H1 (cell line): ENCODE data around the gene TNC. TPM values are rescaled to one million over a fixed set of nuclear protein-coding genes. Genes with fewer than 3 reads are reported as not detected.

Experiments used
- CTCF ChIA-PET: fragments of 300-600 bp; sonication (Branson Sonifier 250); formaldehyde crosslinking; loops from one replicate; lab custom pipeline; 2021; ENCODE audit not compliant: partially characterized antibody; lab: Charles Lee
- POLR2A ChIA-PET: fragments of 300-600 bp; sonication (Branson Sonifier 250); formaldehyde crosslinking; loops from one replicate; lab custom pipeline; 2021; ENCODE audit warnings: inconsistent platforms; ENCODE audit not compliant: partially characterized antibody; lab: Charles Lee
- DNase-seq, 2 experiments: peaks; one replicate each; pipeline versions ENCODE4 v3.0.0 to v3.0.0-alpha.2; 2010 to 2022; ENCODE audit warnings: low spot score in 2 of 2, low read depth in 1 of 2, mixed read lengths in 1 of 2
- FAIRE-seq: peaks from 2 replicates; lab custom pipeline; 2011; peaks lifted over from hg19 to GRCh38; lab: Jason Lieb, UNC
- H2AFZ ChIP-seq: 2 replicates; pipeline ENCODE4 v1.8.1; 2012; ENCODE audit warnings: low read length, inconsistent platforms
- H2AK5ac ChIP-seq: 2 replicates; pipeline ENCODE4 v1.6.1; 2013; ENCODE audit warnings: low read depth, low read length
- H2BK120ac ChIP-seq: replicated peaks from 2 replicates; pipeline ENCODE3; 2013; ENCODE audit warnings: low read depth, low read length, inconsistent platforms
- H2BK12ac ChIP-seq: 2 replicates; pipeline ENCODE4 v1.6.1; 2013; ENCODE audit warnings: low read depth, low read length
- H2BK15ac ChIP-seq: 2 replicates; pipeline ENCODE4 v1.6.1; 2013; ENCODE audit warnings: low read length
- H2BK20ac ChIP-seq: 2 replicates; pipeline ENCODE4 v1.6.1; 2013; ENCODE audit warnings: low read length
- H2BK5ac ChIP-seq: 2 replicates; pipeline ENCODE4 v1.6.1; 2013; ENCODE audit warnings: low read depth, low read length
- H3K14ac ChIP-seq: 2 replicates; pipeline ENCODE4 v1.6.1; 2013; ENCODE audit warnings: inconsistent platforms; ENCODE audit not compliant: insufficient read length
- H3K18ac ChIP-seq: 2 replicates; pipeline ENCODE4 v1.6.1; 2013; ENCODE audit warnings: low read length; ENCODE audit errors: extremely low read depth
- H3K23ac ChIP-seq: 2 replicates; pipeline ENCODE4 v1.6.1; 2013; ENCODE audit warnings: inconsistent platforms; ENCODE audit not compliant: insufficient read length
- H3K23me2 ChIP-seq: 2 replicates; pipeline ENCODE4 v1.6.1; 2013; ENCODE audit warnings: low read depth, low read length
- H3K27ac ChIP-seq: 2 replicates; pipeline ENCODE4 v1.6.1; 2011; ENCODE audit warnings: low read depth, low read length, inconsistent platforms
- H3K27me3 ChIP-seq, 4 experiments: replicated peaks in 1 of 4; 1 replicate in 1 of 4; 2 replicates in 3 of 4; pipeline versions ENCODE4 v1.6.1 to v1.8.1; 2011 to 2013; ENCODE audit warnings: low read length in 3 of 4, mild to moderate bottlenecking in 3 of 4, inconsistent platforms in 2 of 4, mixed read lengths in 2 of 4, moderate library complexity in 1 of 4; ENCODE audit not compliant: control insufficient read depth in 3 of 4, insufficient read depth in 3 of 4; ENCODE audit errors: extremely low read depth in 1 of 4
- H3K36me3 ChIP-seq, 4 experiments: 2 replicates each; pipeline versions ENCODE4 v1.6.1 to v1.8.1; 2011 to 2013; ENCODE audit warnings: mild to moderate bottlenecking in 4 of 4, low read length in 3 of 4, moderate library complexity in 2 of 4, control low read depth in 1 of 4, inconsistent platforms in 1 of 4; ENCODE audit not compliant: insufficient read depth in 4 of 4, control insufficient read depth in 2 of 4
- H3K4ac ChIP-seq: replicated peaks from 2 replicates; pipeline ENCODE3; 2013; ENCODE audit warnings: low read length, low read depth, mixed read lengths, inconsistent platforms; ENCODE audit not compliant: insufficient read length
- H3K4me1 ChIP-seq, 4 experiments: replicated peaks in 1 of 4; 1 replicate in 1 of 4; 2 replicates in 3 of 4; pipeline versions ENCODE4 v1.6.1 to v1.8.1; 2011 to 2013; ENCODE audit warnings: low read length in 3 of 4, inconsistent platforms in 2 of 4, mixed read lengths in 1 of 4; ENCODE audit not compliant: insufficient read depth in 4 of 4, control insufficient read depth in 3 of 4
- H3K4me2 ChIP-seq, 2 experiments: 2 replicates each; pipeline versions ENCODE4 v1.6.1 to v1.8.1; 2011 to 2013; ENCODE audit warnings: low read depth in 2 of 2, low read length in 2 of 2, control low read depth in 1 of 2, inconsistent platforms in 1 of 2, mild to moderate bottlenecking in 1 of 2; ENCODE audit not compliant: insufficient read depth in 1 of 2
- H3K4me3 ChIP-seq, 4 experiments: fragments of 200-600, 300-600 bp in 1 of 4; sonication (generic), shearing (Covaris generic), sonication (Bioruptor Twin) in 1 of 4; 2 replicates each; pipeline versions ENCODE4 v1.5.1 to v1.8.1; 2011 to 2016; ENCODE audit warnings: low read length in 4 of 4, low read depth in 3 of 4, control low read depth in 2 of 4, inconsistent platforms in 2 of 4, mild to moderate bottlenecking in 2 of 4, mixed read lengths in 1 of 4, moderate library complexity in 1 of 4; ENCODE audit not compliant: insufficient read depth in 2 of 4; ENCODE audit errors: extremely low read depth in 1 of 4
- H3K56ac ChIP-seq: replicated peaks from 2 replicates; pipeline ENCODE3; 2013; ENCODE audit warnings: low read depth, mild to moderate bottlenecking, mixed read lengths, low read length, inconsistent platforms; ENCODE audit not compliant: insufficient read length
- H3K79me1 ChIP-seq: 2 replicates; pipeline ENCODE4 v1.6.1; 2013; ENCODE audit warnings: low read depth, low read length, control low read depth
- H3K79me2 ChIP-seq, 2 experiments: 2 replicates each; pipeline versions ENCODE4 v1.6.1 to v1.8.1; 2012 to 2013; ENCODE audit warnings: low read length in 2 of 2, mild to moderate bottlenecking in 2 of 2, inconsistent platforms in 1 of 2; ENCODE audit not compliant: insufficient read depth in 2 of 2, control insufficient read depth in 1 of 2
- H3K9ac ChIP-seq, 4 experiments: replicated peaks in 1 of 4; 1 replicate in 1 of 4; 2 replicates in 3 of 4; pipeline versions ENCODE4 v1.6.1 to v1.8.1; 2011 to 2013; ENCODE audit warnings: low read depth in 3 of 4, low read length in 3 of 4, control low read depth in 2 of 4, mild to moderate bottlenecking in 2 of 4, moderate library complexity in 2 of 4, inconsistent platforms in 1 of 4; ENCODE audit errors: extremely low read depth in 1 of 4
- H3K9me3 ChIP-seq, 2 experiments: 2 replicates each; pipeline versions ENCODE4 v1.6.1 to v1.8.1; 2012 to 2013; ENCODE audit warnings: mild to moderate bottlenecking in 2 of 2, moderate library complexity in 2 of 2, control low read depth in 1 of 2, inconsistent platforms in 1 of 2, low read depth in 1 of 2, low read length in 1 of 2, mixed read lengths in 1 of 2; ENCODE audit not compliant: insufficient read depth in 2 of 2
- H4K20me1 ChIP-seq, 2 experiments: replicated peaks in 1 of 2; 2 replicates each; pipeline versions ENCODE3 to v1.8.1; 2011 to 2013; ENCODE audit warnings: inconsistent platforms in 2 of 2, low read length in 2 of 2, mild to moderate bottlenecking in 1 of 2; ENCODE audit not compliant: insufficient read depth in 2 of 2, control insufficient read depth in 1 of 2
- H4K5ac ChIP-seq: 2 replicates; pipeline ENCODE4 v1.6.1; 2013; ENCODE audit warnings: low read length, low read depth, mixed read lengths, inconsistent platforms; ENCODE audit not compliant: insufficient read length
- H4K8ac ChIP-seq: 2 replicates; pipeline ENCODE4 v1.8.0; 2013; ENCODE audit warnings: mild to moderate bottlenecking, moderate library complexity, low read length, inconsistent platforms; ENCODE audit not compliant: insufficient read depth; ENCODE audit errors: extremely low read depth
- H4K91ac ChIP-seq: replicated peaks from 2 replicates; pipeline ENCODE3; 2013; ENCODE audit warnings: low read length, mixed read lengths, inconsistent platforms; ENCODE audit not compliant: insufficient read length
- BACH1 ChIP-seq: IDR thresholded peaks from 2 replicates; pipeline ENCODE4 v1.6.1; 2012; ENCODE audit warnings: low read length, improper control_type of control experiment
- CBX8 ChIP-seq: fragments of 300-800, 300-1000 bp; sonication (generic); IDR thresholded peaks from 2 replicates; pipeline ENCODE4 v1.7.1; 2016; ENCODE audit warnings: low read depth, low read length, borderline replicate concordance
- CHD1 ChIP-seq: IDR thresholded peaks from 2 replicates; pipeline ENCODE4 v1.6.1; 2012; ENCODE audit warnings: low read depth, low read length, improper control_type of control experiment
- EGR1 ChIP-seq: IDR thresholded peaks from 2 replicates; pipeline ENCODE4 v1.6.1; 2011; ENCODE audit warnings: low read depth, low read length, borderline replicate concordance
- GABPA ChIP-seq: IDR thresholded peaks from 2 replicates; pipeline ENCODE4 v1.6.1; 2011; ENCODE audit warnings: mild to moderate bottlenecking, low read length, moderate library complexity, borderline replicate concordance; ENCODE audit not compliant: insufficient read depth
- HDAC6 ChIP-seq: IDR thresholded peaks from one replicate; pipeline ENCODE4 v1.7.1; 2012; ENCODE audit warnings: low read depth, mild to moderate bottlenecking, inconsistent platforms, low read length, moderate library complexity
- JUN ChIP-seq: IDR thresholded peaks from 2 replicates; pipeline ENCODE4 v1.6.1; 2011; ENCODE audit warnings: low read depth, mild to moderate bottlenecking, improper control_type of control experiment, low read length
- KDM1A ChIP-seq: fragments of 200-600, 300-600 bp; sonication (generic); IDR thresholded peaks from 2 replicates; pipeline ENCODE4 v1.7.1; 2016; ENCODE audit warnings: mild to moderate bottlenecking, low read length, borderline replicate concordance
- KDM4A ChIP-seq: IDR thresholded peaks from one replicate; pipeline ENCODE4 v1.7.1; 2012; ENCODE audit warnings: low read depth, mild to moderate bottlenecking, moderate library complexity, low read length, inconsistent platforms; ENCODE audit not compliant: severe bottlenecking
- KDM5A ChIP-seq: fragments of 200-600 bp; IDR thresholded peaks from 2 replicates; pipeline ENCODE4 v1.7.1; 2012; ENCODE audit warnings: mild to moderate bottlenecking, low read length, inconsistent platforms, mixed read lengths
- MAFK ChIP-seq: IDR thresholded peaks from 2 replicates; pipeline ENCODE4 v1.6.1; 2012; ENCODE audit warnings: low read depth, mild to moderate bottlenecking, improper control_type of control experiment, low read length
- TAF7 ChIP-seq: optimal IDR thresholded peaks from 2 replicates; pipeline ENCODE3; 2011; ENCODE audit warnings: low read depth, mild to moderate bottlenecking, inconsistent platforms, low read length, moderate library complexity, borderline replicate concordance
- YY1 ChIP-seq: IDR thresholded peaks from 2 replicates; pipeline ENCODE4 v1.6.1; 2011; ENCODE audit warnings: low read depth, mild to moderate bottlenecking, low read length
- WGBS, 2 experiments: shearing (Covaris generic) in 1 of 2; methylation state at CpG; one replicate each; pipeline versions ENCODE4 v1.1.6 to v1.1.7; 2013 to 2015; ENCODE audit warnings: low lambda C conversion rate in 2 of 2, mixed read lengths in 2 of 2, inconsistent platforms in 1 of 2, low coverage in 1 of 2, missing lambda C conversion rate in 1 of 2; ENCODE audit not compliant: insufficient replicate concordance in 2 of 2, insufficient coverage in 1 of 2, insufficient read length in 1 of 2; ENCODE audit errors: extremely low coverage in 1 of 2, missing lambda C conversion rate in 1 of 2; 5-methylcytosine and 5-hydroxymethylcytosine counted together
- polyA plus RNA-seq, 7 experiments: library from polyadenylated mRNA; depleted of rRNA in 3 of 7; stranded (reverse) in 5 of 7; unstranded in 2 of 7; fragments of >200 nt in 5 of 7; fragments of 200-250 nt in 2 of 7; gene quantifications; 1 replicate in 5 of 7; 2 replicates in 1 of 7; 4 replicates in 1 of 7; pipeline versions ENCODE4 v1.2.1 to v1.2.3, GENCODE V29; 2011 to 2013; ENCODE audit warnings: missing spikeins in 2 of 7, mixed read lengths in 2 of 7
- total RNA-seq: library from RNA; stranded (reverse); fragmentation: NEBNext Ultra II Directional; extraction: Animal tissue kit (Norgen Biotek cat#: 25700); gene quantifications from 2 replicates; pipeline ENCODE4 v1.2.1, GENCODE V29; 2021

Gene TNC
- total and polyA plus RNA-seq, 2 of the 8 experiments (the other 6 are each of a cell fraction or from before 2014, with no cell fraction given), result 6.2 to 11.4 TPM

DNA sequence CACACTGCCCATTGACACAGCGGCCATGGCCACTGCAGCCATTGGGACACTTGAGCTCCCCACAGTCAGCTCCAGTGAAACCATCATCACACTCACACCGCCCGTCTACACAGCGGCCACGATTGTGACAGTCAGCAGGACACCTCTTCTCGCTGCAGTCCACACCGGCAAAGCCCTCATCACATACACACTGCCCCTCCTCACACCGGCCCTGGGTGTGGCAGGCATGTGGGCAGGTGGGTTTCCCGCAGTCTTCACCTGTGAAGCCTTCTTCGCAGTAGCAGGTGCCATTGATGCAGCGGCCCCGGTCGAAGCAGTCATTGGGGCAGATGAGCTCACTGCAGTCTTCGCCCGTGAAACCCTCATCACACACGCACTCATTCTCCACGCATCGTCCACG, 31.5 kb downstream of the TNC start:
- H2BK15ac ChIP-seq, result no peak overlapping the region; the same call in 1 of the 2 replicates
- no peaks in the 10 kb centered on the region; a peak in 1 of 7 replicates for H3K4me1 ChIP-seq
- no peaks in the 10 kb centered on the region for H3K79me2 ChIP-seq
- H3K23ac ChIP-seq, result no peak overlapping the region
- H3K23me2 ChIP-seq, result no peaks in the 10 kb centered on the region
- no peak for DNase-seq
- TF ChIP-seq YY1 (no peak), KDM5A (no peak), JUN (no peak), KDM4A (no peak), EGR1 (no peak), HDAC6 (no peak), GABPA (no peak), KDM1A (no peak), MAFK (no peak), CBX8 (no peak), BACH1 (no peak), TAF7 (no peak), CHD1 (no peak)
- no peak overlapping the region for H2AFZ ChIP-seq
- H2BK120ac ChIP-seq, result no peak overlapping the region
- H2BK12ac ChIP-seq, result no peak overlapping the region
- no peak overlapping the region for H2BK5ac ChIP-seq
- 89% methylated on average over 19 of the region's 19 CpGs; no CpG with 5 or more reads in 1 of the 2 experiments for WGBS, 2 experiments
- no peaks in the 10 kb centered on the region for H4K20me1 ChIP-seq
- H3K27ac ChIP-seq, result no peak overlapping the region
- no peaks in the 10 kb centered on the region for H3K79me1 ChIP-seq
- CTCF ChIA-PET, result no interaction called here
- H2AK5ac ChIP-seq, result no peak overlapping the region
- H3K4me2 ChIP-seq, result no peak overlapping the region
- H3K18ac ChIP-seq, result no peak overlapping the region
- no peaks in the 10 kb centered on the region for H3K27me3 ChIP-seq
- no peaks in the 10 kb centered on the region for H3K9me3 ChIP-seq
- no peak for FAIRE-seq
- no peak overlapping the region for H3K14ac ChIP-seq
- H2BK20ac ChIP-seq, result no peak overlapping the region
- H4K5ac ChIP-seq, result no peak overlapping the region
- no peak overlapping the region for H3K4me3 ChIP-seq
- no peak overlapping the region for H3K56ac ChIP-seq
- no peaks in the 10 kb centered on the region for H3K36me3 ChIP-seq
- no peak overlapping the region for H4K8ac ChIP-seq
- H4K91ac ChIP-seq, result no peak overlapping the region
- no peak overlapping the region for H3K9ac ChIP-seq
- H3K4ac ChIP-seq, result no peak overlapping the region
- POLR2A ChIA-PET, result no interaction called here
